Uterus (tissue), 4 donors: ENCODE results near the gene DRC7. TPM values are rescaled to one million over a fixed set of nuclear protein-coding genes. Genes with fewer than 3 reads are reported as not detected.
"Not testable (repeated sequence)": the region's sequence is repeated elsewhere in the genome, so short reads cannot be mapped to it uniquely, and the experiment has no call there.

Source experiments
- DNase-seq, 2 donors: peaks; one replicate each; pipeline ENCODE4 v3.0.0-alpha.2; 2019 to 2020
- H3K27ac ChIP-seq, 2 donors: fragments of 200-600 bp; sonication (generic); 1 replicate in 1 of 2; 2 replicates in 1 of 2; pipeline ENCODE4 v1.5.1; 2016 to 2018
- H3K27me3 ChIP-seq, 2 donors: fragments of 200-600 bp; sonication (generic); one replicate each; pipeline ENCODE4 v1.5.1; 2018 to 2019; ENCODE audit warnings: control low read depth in 1 of 2
- H3K36me3 ChIP-seq, 2 donors: fragments of 200-600 bp; sonication (generic); one replicate each; pipeline ENCODE4 v1.5.1; 2019; ENCODE audit warnings: control low read depth in 1 of 2
- H3K4me1 ChIP-seq, 2 donors: fragments of 200-600 bp; sonication (generic); one replicate each; pipeline ENCODE4 v1.5.1; 2018 to 2019; ENCODE audit warnings: control low read depth in 1 of 2
- H3K4me3 ChIP-seq, 2 donors: fragments of 200-600 bp; sonication (generic); 1 replicate in 1 of 2; 2 replicates in 1 of 2; pipeline ENCODE4 v1.5.1; 2018 to 2019; ENCODE audit warnings: mild to moderate bottlenecking in 1 of 2
- H3K9me3 ChIP-seq, 2 donors: fragments of 200-600 bp; sonication (generic); one replicate each; pipeline ENCODE4 v1.5.1; 2019; ENCODE audit warnings: control low read depth in 1 of 2
- POLR2A ChIP-seq, 2 donors: fragments of 450-650 bp; IDR thresholded peaks; one replicate each; pipeline ENCODE4 v1.6.1; 2016; ENCODE audit warnings: antibody characterized with exemption in 2 of 2, mild to moderate bottlenecking in 1 of 2, moderate library complexity in 1 of 2
- intact Hi-C: fragments of 100-400 bp; cut with DNase I; formaldehyde crosslinking; loops from one replicate; pipeline ENCODE4 v1.15.1; 2023; ENCODE audit warnings: low total_unique reads
- microRNA-seq: library from miRNA; unstranded; fragments of <30 nt; microRNA quantifications from one replicate; pipeline ENCODE4, GENCODE V29; 2016; ENCODE audit warnings: borderline microRNAs expressed, borderline replicate concordance
- small RNA-seq: library from RNA; depleted of rRNA; stranded (forward); fragments of <200 nt; gene quantifications from one replicate; pipeline ENCODE3, GENCODE V24; 2016
- total RNA-seq, 4 donors: library from RNA; depleted of rRNA in 3 of 4; stranded (reverse); fragments of >200 nt in 3 of 4; gene quantifications; one replicate each; pipeline versions ENCODE4 v1.1.0 to v1.2.4, GENCODE V29; 2014 to 2023
- TF ChIP-seq, protein P1 (sequence below), 4 experiments: fragments of 200-600 bp in 2 of 4; fragments of 450-650 bp in 2 of 4; sonication (generic) in 2 of 4; IDR thresholded peaks; one replicate each; pipeline ENCODE4 v1.5.1; 2016 to 2019; ENCODE audit warnings: antibody characterized with exemption in 4 of 4, mild to moderate bottlenecking in 2 of 4, moderate library complexity in 1 of 4
- donor health status: DM: yes; HTN: yes; CAD: no.

Gene DRC7
- total RNA-seq, 4 donors from 2014 or later: 0.18 to 5.4 TPM; not detected in 2

DNA sequence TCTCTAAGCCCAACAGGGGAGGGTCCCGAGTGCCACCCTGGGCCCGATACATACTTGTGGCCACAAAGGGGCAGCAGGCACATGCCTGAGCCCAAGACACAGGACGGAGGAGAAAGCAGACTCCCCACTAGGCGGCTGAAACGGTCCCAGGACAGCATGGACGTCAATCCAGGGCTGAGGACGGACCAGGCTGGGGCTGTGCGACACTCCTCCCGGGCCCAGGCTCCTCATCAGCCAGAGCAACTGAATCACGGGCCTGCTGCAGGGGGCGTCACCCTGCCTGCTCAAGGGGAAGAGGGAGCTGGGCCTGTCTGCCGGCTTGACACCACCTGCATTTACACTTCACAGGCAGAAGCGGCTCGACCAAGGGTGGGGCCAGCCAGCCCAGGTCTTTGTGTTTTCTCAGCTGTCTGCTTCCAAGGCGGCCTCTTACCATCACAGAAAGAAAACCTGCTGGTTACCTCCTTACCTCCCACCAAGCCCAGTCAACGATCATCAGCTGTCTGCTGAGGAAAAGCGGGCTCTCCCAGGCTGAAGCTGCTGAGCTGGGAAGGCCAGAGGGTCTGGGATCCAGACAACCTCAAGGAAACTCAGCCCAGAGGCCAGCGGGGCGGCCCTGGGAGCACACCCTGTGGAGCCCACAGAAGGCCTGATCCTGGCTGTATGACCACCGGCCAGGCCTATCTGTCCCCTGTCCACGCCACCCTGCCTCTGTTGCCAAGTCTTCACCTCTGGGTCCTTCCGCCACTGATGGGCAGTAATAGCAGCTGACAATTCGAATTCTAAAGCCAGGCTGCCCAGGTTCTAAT, 81.3 kb downstream of the DRC7 start:
- Histone ChIP-seq H3K27me3 (no peaks in the 10 kb centered on the region), H3K4me1 (no peaks in the 10 kb centered on the region), H3K9me3 (no peaks in the 10 kb centered on the region), H3K27ac (no peak overlapping the region), H3K4me3 (no peak overlapping the region), H3K36me3 (no peaks in the 10 kb centered on the region)
- DNase-seq: no peak
- TF ChIP-seq, protein P1, sequence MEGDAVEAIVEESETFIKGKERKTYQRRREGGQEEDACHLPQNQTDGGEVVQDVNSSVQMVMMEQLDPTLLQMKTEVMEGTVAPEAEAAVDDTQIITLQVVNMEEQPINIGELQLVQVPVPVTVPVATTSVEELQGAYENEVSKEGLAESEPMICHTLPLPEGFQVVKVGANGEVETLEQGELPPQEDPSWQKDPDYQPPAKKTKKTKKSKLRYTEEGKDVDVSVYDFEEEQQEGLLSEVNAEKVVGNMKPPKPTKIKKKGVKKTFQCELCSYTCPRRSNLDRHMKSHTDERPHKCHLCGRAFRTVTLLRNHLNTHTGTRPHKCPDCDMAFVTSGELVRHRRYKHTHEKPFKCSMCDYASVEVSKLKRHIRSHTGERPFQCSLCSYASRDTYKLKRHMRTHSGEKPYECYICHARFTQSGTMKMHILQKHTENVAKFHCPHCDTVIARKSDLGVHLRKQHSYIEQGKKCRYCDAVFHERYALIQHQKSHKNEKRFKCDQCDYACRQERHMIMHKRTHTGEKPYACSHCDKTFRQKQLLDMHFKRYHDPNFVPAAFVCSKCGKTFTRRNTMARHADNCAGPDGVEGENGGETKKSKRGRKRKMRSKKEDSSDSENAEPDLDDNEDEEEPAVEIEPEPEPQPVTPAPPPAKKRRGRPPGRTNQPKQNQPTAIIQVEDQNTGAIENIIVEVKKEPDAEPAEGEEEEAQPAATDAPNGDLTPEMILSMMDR (IDR thresholded peaks at IDR 0.05): no peak
- no peak for TF ChIP-seq POLR2A (IDR thresholded peaks at IDR 0.05)
- intact Hi-C loops: no loop called here

DNA sequence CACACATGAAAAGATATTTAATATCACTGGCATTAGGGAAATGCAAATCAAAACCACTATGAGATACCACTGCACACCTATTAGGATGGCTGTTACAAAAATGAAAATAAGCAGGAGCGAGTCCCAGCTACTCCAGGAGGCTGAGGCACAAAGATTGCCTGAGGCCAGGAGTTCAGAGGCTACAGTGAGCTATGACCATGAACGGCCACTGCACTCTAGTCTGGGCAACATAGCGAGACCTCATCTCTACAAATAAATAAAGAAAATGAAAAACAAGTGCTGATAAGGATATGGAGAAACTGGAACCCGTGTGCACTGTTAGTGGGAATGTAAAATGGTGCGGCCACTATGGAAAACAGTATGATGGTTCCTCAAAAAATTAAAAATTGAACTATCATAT, 84.1 kb downstream of the DRC7 start:
- no peaks in the 10 kb centered on the region for H3K4me1 ChIP-seq
- no peak overlapping the region for H3K27ac ChIP-seq
- TF ChIP-seq, protein P1 (IDR thresholded peaks at IDR 0.05): no peak
- TF ChIP-seq POLR2A (IDR thresholded peaks at IDR 0.05): no peak
- no peaks in the 10 kb centered on the region for H3K9me3 ChIP-seq
- no peak overlapping the region for H3K4me3 ChIP-seq
- DNase-seq: no peak
- no peaks in the 10 kb centered on the region for H3K27me3 ChIP-seq
- H3K36me3 ChIP-seq: no peaks in the 10 kb centered on the region
- intact Hi-C loops: no loop called here

DNA sequence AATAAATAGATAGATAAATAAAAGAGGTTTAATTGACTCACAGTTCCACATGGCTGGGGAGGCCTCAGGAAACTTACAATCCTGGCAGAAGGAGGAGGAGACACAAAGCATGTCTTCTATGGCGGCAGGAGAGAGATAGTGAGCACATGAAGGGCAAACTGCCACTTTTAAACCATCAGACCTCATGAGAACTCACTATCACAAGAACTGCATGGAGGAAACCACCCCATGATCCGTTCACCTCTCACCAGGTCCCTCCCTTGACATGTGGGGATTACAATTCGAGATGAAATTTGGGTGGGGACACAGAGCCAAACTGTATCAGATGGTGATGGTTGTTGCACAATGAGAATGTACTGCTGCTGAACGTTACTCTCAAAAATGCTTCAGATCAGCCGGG, 85.2 kb downstream of the DRC7 start:
- H3K27ac ChIP-seq, DNase-seq, H3K27me3 ChIP-seq, H3K4me1 ChIP-seq, H3K9me3 ChIP-seq, intact Hi-C loops, H3K36me3 ChIP-seq, H3K4me3 ChIP-seq: not testable (repeated sequence)

DNA sequence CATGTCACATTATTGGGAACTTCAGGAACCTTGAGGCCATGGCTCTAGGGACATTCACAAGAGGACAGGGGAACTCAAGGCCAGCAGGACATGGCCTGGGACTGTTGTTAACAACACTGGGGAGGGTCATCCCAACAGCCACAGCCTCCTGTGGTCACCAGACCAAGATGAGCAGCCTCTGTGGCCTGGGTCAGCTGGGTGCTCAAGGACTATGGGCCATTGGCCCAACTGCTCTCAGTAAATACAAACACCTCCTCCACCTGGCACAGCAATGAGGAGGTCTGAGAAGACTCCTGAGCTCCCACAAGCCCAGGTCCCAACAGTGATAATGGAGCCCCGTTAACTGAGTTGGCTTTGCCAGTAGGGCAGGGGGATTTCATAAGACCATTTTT, 86.7 kb downstream of the DRC7 start:
- Histone ChIP-seq H3K27me3 (no peaks in the 10 kb centered on the region), H3K4me1 (no peaks in the 10 kb centered on the region), H3K36me3 (no peaks in the 10 kb centered on the region), H3K4me3 (no peak overlapping the region), H3K9me3 (no peaks in the 10 kb centered on the region), H3K27ac (no peak overlapping the region)
- TF ChIP-seq POLR2A (IDR thresholded peaks at IDR 0.05): no peak
- TF ChIP-seq, protein P1 (IDR thresholded peaks at IDR 0.05): no peak
- no peak for DNase-seq
- intact Hi-C loops: no loop called here

Small RNA genes lying within 50 kb of the gene (microRNA-seq; reads per million reads assigned to microRNA genes)
- not detected for gene MIR6772

Small RNA genes lying within 50 kb of the gene (small RNA-seq; reads per million reads assigned to genes)
- gene MIR6772: not detected

Other genes starting within 250 kb of the DRC7 start
- gene CIAPIN1, start 247.4 kb upstream of the DRC7 start, total RNA-seq: 10 to 100 TPM in 3 of 4 donors, 1 to 10 TPM in 1; 9.7 to 49.0 (median 26.7) TPM
- gene COQ9, start 247.3 kb upstream of the DRC7 start, total RNA-seq: 10 to 100 TPM; 11.5 to 39.1 (median 23.6) TPM
- 100 to 1,000 TPM in 2 of 4 donors, 10 to 100 TPM in 2; 64.3 to 460 (median 104) TPM for gene POLR2C, start 232.1 kb upstream of the DRC7 start, total RNA-seq
- gene DOK4, start 208.3 kb upstream of the DRC7 start, total RNA-seq: 10 to 100 TPM in 3 of 4 donors, 1 to 10 TPM in 1; 1.8 to 31.6 (median 24.5) TPM
- gene CCDC102A, start 158.2 kb upstream of the DRC7 start, total RNA-seq: 10 to 100 TPM in 3 of 4 donors, 1 to 10 TPM in 1; 8.7 to 23.6 (median 22.0) TPM
- 1 to 10 TPM in 1 of 4 donors, under 1 TPM in 2, not detected in 1; 0.14 to 1.5 (median 0.76) TPM for gene ADGRG5, start 152.2 kb upstream of the DRC7 start, total RNA-seq
- gene ADGRG1, start 66.2 kb upstream of the DRC7 start, total RNA-seq: 10 to 100 TPM in 1 of 4 donors, 1 to 10 TPM in 3; 6.5 to 87.0 (median 7.8) TPM
- 1 to 10 TPM in 3 of 4 donors, not detected in 1; 1.0 to 3.2 (median 2.5) TPM for gene ADGRG3, start 26.5 kb upstream of the DRC7 start, total RNA-seq
- gene KATNB1, start 41.0 kb downstream of the DRC7 start, total RNA-seq: 10 to 100 TPM; 13.3 to 27.4 (median 18.1) TPM
- 10 to 100 TPM in 2 of 4 donors, 1 to 10 TPM in 2; 3.2 to 44.2 (median 17.4) TPM for gene KIFC3, start 107.7 kb downstream of the DRC7 start, total RNA-seq